Activated gamma-delta T cell treated with Interleukin-2 at 50 U/mL for 16 hours (primary cell): ENCODE measurements around the gene SPACA6.
A peak's percentile ranks its signal among the peaks of the same experiment; 100 is the strongest.

Experiments
- DNase-seq: peaks from one replicate; pipeline ENCODE4 v3.0.0-alpha.2; 2020

The SPACA6 gene

GRCh38 chr19:51689751-51690453 lies 3.2 kb upstream of the SPACA6 start:
- DNase-seq = no peak

DNA sequence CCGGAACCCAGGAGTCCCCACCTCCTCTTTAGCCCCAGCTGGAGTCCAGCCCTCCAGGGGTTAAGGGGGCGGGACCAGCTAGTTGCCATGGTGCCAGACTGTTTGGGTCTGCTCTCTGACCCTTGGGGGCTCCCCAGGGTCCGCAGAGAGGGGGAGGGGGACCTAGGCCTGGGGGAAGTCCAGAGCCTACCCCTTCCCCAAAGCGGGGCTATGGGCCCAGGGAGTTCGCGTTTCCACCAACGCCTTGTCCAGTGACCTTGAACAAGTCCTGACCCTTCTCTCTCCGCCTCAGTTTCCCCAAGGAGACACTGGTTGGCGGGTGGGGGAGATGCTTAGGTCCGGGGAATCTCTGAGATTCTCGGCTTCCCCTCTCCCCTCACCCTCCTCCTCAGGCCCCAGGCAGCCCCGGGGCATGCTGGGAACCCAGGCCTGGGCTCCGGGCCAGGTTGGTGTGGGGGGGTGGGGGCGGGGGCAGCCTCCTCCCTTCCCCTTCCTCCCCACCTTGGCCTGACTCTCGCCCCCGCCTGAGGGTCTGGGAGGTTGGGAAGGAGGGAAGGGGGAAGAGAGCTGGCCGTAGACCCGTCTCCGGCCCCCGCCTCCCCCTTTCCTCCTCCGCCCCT lies 2.6 kb upstream of the SPACA6 start:
- peak; percentile 39 for DNase-seq

- no peak for DNase-seq
Observed at GRCh38 chr19:51691074-51691583, 2.0 kb upstream of the SPACA6 start.

DNA sequence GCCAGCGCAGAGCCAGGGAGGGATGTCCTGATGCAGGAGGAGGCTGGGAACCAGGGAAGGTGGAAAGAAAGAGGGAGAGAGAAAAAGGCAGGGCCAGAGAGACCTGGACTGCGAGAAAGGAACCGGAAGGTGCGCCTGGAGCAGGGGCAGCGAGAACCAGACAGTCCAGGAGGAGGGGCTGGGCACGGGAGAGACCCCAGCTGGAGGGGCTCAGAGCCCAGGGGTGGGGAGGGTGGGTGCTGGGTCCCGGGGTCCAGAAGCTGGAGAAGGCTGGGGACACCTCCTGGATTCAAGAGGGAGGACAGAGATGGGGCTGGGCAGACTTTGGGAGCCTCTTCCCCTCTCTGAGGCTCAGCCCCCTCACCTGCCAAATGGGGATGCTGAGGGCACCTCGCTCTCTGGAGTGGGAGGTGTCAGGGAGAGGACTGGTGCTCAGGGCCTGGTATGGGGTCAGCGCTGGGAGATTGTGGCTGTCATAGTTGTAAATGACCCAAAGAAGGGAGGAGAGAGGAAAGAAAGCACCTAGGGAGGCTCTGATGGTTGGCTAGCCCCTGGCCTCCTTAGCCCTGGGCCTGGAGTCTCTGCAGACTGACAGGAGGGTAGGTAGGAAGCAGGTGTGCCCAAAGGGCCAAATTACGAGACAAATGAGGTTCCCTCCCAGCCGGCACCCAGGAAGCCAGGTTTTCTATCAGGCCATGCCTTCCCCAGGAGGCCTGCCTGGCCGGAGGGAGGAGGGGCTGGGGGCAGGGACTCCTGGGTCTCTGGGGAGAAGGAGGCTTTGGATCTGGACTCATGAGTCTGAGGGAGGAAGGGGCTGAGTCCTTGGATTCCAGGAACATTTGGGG lies 1.3 kb upstream of the SPACA6 start:
- DNase-seq = no peak

- no peak for DNase-seq
Observed at GRCh38 chr19:51692468-51692867, 662 bp upstream of the SPACA6 start.

DNA sequence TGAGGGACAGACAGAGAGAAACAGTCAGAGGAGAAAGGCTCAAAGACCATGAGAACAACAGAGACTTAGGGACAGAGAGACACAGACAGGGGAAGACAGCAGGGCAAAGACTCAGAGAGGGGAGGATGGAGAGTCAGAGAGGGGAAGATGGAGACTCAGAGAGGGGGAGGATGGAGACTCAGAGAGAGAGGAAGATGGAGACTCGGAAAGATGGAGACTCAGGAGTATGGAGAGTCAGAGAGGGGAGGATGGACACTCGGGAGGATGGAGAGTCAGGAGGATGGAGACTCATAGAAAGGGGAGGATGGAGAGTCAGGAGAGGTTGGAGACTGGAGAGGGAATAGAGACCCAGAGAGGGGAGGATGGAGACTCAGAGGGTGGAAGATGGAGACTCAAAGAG lies 689 bp downstream of the SPACA6 start:
- DNase-seq = no peak

- DNase-seq = no peak
Observed at GRCh38 chr19:51694318-51695085, 1.4 kb downstream of the SPACA6 start.

- DNase-seq = no peak
Observed at GRCh38 chr19:51695088-51695487, 2.0 kb downstream of the SPACA6 start.

- DNase-seq = no peak
Observed at GRCh38 chr19:51695702-51696315, 2.7 kb downstream of the SPACA6 start.

GRCh38 chr19:51696606-51697005 lies 3.5 kb downstream of the SPACA6 start:
- no peak for DNase-seq

- no peak for DNase-seq
Observed at GRCh38 chr19:51697169-51697776, 4.1 kb downstream of the SPACA6 start.

DNA sequence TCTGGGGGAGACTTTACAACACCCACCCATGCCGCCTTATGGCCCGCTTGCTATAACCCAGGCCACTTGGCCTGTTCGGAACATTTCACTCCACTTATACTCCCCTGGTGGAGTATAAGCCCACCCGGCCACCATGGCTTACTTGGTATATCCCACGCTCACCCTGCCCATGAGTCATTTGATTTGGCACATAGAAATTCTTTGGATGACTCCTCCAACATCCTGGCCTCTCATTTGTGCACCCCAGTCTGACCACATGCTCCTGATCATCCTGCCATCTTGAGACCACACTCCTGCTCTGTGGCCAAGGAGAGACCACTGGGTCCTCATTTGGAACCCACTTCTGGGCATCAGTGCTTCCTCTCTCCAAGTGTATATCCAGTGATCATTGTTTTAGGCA lies 5.2 kb downstream of the SPACA6 start:
- no peak for DNase-seq

- DNase-seq = no peak
Observed at GRCh38 chr19:51699170-51699569, 6.0 kb downstream of the SPACA6 start.

DNA sequence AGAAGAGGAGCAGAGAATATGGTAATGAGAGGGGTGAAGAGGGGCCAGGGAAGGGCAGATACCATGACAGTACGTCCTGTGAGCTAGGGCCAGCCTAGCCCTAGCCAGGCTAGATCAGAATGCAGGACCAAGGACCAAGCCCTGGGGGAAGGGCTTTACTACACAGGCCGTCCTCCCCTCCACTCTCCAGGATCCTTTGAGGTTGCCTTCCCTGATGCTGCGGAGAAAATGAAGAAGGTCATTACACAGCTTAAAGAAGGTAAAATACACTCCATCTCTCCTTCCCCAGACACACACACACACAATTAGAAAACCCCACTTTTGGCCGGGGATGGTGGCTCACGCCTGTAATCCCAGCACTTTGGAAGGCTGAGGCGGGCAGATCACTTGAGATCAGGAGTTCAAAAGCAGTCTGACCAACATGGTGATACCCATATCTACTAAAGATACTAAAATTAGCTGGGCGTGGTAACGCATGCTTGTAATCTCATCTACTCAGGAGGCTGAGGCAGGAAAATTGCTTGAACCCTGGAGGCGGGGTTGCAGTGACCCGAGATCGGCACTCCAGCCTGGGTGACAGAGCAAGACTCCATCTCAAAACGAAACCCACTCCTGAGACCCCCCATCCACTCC lies 8.5 kb downstream of the SPACA6 start:
- no peak for DNase-seq

GRCh38 chr19:51702103-51702824 lies 9.1 kb downstream of the SPACA6 start:
- DNase-seq = no peak

GRCh38 chr19:51702825-51703574 lies 9.9 kb downstream of the SPACA6 start:
- DNase-seq = no peak

- DNase-seq = peak; percentile 97
Observed at GRCh38 chr19:51703575-51704515, 10.7 kb downstream of the SPACA6 start.

GRCh38 chr19:51704626-51705025 lies 11.5 kb downstream of the SPACA6 start:
- DNase-seq = no peak

- DNase-seq = no peak
Observed at GRCh38 chr19:51706296-51706695, 13.2 kb downstream of the SPACA6 start.
